NCI-H187 (cell line): Measurements from ENCODE around the gene TLR3.
"Not testable (repeated sequence)": the region's sequence is repeated elsewhere in the genome, so short reads cannot be mapped to it uniquely, and the experiment has no call there.

Experiments
- DNase-seq, 2 experiments: peaks; one replicate each; lab custom pipeline; 2025; lab: John Stamatoyannopoulos, UW

Gene TLR3

DNA sequence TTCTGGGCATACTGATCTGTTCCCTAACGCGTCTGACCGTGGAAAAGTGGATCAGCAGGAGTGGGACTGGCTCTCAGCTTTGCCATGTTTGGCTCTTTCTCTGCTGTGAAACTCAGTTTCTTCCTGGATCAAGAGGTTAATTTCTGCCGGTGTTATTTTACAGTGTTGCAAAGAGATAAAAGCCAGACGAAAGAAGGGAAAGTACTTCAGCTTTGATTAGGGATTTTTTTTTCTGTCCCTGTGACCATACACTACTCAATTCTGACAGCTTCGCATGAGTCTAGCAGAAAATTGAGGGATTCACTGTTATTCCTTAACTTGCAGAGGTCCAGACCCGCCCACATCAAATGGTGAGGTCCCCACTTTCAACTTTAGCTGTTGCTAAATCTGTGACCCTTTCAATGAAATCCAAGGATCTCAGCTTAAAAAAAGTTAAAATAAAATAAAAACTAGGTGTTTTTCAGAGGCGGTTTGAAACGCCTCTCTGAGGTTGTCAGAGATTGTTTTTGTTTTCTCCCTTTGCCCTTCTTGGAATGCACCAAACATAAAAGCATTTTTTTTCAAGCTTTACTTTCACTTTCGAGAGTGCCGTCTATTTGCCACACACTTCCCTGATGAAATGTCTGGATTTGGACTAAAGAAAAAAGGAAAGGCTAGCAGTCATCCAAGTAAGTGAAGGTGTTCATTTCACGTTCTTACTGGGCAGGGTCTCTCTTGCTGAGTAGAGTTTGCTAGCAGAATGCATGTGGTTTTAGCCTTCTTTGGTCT lies at the start of gene TLR3:
TLR3 (plus strand) TSS at position 576 of the 768 bp plus-strand sequence. CDS start 7,464 bp downstream, outside the sequence.
- DNase-seq: no peak

- DNase-seq: no peak
These were observed 49.7 kb upstream of the TLR3 start for GRCh38 chr4:186019269-186019668.

GRCh38 chr4:186020106-186020792 lies 48.7 kb upstream of the TLR3 start:
- no peak for DNase-seq

DNA sequence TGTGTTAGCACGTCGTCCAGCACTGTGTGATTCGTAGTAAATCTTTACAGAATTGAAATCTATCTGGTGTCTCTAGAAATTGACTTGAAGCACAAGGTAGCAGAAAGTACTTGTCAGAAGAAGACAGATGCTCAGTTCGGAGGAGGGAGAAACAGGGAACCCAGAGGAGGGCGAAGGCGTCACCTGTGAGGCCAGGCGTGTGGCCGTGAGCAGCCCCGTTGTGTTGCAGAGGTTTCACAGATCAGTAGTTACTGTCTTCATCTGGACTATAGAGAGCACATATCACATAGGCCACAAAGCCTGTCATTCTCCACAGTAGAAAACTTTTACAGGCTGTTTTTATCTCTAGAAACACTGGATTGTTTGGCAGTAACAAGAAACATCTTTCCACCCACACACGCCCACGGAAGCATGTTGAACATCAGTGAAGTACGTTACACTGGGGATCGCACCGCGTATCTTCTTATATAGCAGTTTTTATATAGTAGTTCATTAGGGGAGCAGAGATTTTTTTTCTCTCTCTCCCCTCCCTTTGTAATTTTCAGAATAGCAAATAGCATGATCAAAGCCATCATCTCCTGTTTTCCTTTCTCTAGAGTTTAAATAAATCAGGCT lies 48.1 kb upstream of the TLR3 start:
- DNase-seq: no peak

DNA sequence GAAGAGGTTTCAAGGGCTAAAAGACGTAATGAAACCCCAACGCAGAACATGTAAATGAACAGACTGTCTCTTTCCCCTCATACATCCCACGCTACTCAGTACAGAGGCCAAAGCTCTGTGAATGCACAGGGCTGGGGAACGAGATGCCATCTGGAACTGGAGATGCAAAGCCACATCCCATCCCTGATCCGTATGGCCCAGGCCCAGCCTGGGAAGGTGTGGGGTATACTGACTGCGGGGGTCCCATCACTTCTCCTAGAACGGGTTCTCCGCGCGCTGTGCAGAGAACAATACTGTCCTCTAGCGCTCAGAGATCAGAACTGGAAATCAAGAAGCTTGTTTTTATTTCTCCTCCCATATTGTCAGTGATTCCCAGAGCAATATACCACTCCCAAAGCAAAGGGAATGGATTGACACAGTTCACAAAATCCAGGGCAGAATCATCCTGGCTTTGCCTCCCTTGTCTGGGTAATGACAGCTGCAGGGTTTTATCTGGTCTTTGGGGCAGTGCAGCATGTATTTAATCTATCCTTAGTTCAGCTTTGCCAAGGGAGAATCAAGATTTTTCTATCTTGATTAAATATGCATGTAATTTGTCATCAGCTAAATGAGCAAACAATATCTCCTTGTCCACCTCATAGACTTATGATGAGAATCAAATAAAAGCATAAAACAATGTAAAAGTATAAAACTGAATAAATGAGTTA lies 47.3 kb upstream of the TLR3 start:
- DNase-seq: no peak

DNA sequence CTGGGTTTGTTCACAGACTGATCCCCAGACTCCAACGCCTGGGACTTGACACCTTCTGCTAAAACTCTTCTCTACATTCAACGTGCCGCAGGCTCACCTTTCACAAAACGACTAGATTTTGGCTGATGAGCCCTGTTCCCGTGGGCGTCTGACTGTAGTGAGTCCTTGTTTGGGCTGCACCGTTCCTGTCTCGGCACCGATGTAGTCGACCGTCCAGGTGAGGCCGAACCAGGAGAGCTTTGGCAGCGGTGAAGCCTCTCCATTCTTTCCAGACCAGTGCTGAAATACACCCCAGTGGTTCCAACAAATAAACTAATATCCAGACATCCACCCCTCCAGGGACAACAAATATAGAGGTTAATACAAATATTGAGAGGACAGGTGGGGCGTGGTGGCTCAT lies 45.0 kb upstream of the TLR3 start:
- no peak for DNase-seq

DNA sequence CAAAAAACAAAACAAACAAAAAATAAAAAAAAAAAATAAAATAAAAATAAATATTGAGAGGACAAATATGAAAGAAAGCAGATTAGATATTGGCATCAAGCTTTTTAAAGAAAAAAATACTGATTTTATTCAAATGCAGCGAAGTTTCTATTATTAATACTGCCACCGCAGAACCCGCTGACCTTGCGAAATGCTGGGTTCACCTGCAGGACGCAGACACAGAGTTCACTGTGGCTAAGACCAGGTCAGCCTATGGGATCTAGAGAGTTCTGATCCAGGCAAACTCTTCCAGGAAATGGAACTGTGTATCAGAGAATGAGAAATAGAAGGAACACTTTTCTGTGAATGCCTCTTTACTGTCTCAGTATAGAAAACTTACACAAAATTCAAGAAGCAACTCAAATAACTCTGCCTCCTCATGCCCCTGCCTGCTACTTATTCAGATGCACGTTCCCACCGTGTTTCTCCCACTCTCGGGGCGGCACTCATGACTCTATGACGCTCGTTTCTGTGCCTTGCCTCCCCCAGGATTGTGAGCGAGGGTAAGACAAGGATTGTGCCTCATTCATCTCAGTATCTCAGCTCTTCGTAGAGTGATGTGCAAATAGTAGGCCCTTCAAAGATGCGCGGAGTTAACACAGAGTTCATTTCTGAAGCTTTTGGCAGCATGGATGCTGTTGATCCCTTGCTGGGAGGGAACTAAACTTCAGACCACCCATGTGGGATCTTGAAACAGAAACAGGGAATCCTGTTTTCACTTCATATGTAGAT lies 44.1 kb upstream of the TLR3 start:
- DNase-seq: no peak

DNA sequence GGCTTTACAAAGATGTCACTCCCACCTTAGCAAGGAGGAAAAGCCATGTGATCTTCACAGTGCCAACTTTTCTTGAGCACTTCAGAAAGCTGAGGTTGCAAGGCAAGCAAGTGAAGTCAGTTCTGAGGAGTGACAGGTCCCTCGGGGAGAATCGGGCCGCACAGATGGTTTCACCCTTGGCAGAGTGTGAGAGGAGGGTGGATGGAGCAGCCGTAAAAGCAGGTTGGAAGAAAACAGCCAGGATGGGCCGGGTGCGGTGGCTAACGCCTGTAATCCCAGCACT lies 43.6 kb upstream of the TLR3 start:
- no peak for DNase-seq

GRCh38 chr4:186027405-186027804 lies 41.6 kb upstream of the TLR3 start:
- no peak for DNase-seq

DNA sequence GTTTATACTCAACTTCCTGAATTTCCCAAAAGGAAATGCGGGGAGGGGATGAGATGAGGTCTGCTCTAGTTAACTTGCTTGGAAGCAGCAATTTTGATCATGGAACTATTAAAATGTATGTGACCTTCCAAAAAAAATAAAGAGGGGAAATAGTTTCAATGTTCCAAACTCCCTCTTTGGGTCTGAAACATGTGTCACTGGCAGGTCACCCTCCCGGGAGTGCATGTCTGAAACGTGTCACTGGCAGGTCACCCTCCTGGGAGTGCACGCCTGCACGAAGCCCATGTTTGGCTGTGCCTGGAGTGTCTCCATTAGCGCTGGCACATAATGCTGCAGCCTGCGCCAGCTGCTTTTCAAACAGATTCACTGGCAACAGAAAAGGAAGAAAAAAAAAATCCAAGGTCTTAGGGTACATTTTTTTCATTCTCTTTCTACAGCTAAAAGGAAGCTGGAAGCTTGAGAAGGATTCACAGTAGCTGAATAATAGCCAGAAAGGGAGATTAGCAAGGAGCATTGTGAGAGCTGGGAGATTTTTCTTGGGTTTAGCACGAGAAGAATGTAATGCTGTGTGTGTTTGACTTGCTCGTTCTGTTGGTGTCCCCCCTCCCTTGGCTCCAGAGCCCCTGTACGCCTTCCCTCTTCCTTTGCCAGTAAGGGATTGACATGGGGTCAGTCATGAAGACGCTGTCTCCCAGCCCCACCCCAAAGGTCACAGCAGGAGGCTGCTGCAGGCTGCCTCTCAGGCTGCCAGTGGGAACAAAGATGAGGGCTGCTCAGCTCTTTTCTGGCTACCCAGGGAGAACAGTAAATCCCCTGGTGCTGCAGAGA lies 39.2 kb upstream of the TLR3 start:
- peak; percentile 4 to 55 for DNase-seq

- no peak for DNase-seq
These were observed 38.6 kb upstream of the TLR3 start for GRCh38 chr4:186030399-186030775.

GRCh38 chr4:186030795-186031194 lies 38.2 kb upstream of the TLR3 start:
- DNase-seq: no peak

DNA sequence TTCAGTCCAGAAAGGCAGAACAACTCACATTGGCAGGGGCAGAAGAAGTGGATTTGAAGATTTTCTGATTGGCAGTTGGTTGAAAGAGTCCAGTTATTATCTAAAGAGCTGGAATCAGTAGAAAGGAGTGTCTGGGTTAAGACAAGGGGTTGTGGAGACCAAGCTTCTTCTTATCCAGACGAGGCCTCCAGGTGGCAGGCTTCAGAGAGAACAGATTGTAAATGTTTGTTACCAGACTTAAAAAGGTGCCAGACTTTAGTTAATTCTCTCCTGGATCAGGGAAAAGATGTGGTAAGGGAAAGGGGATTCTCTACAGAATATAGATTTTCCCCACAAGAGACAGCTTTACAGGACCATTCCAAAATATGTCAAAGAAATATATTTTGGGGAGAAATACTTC lies 36.7 kb upstream of the TLR3 start:
- no peak for DNase-seq

DNA sequence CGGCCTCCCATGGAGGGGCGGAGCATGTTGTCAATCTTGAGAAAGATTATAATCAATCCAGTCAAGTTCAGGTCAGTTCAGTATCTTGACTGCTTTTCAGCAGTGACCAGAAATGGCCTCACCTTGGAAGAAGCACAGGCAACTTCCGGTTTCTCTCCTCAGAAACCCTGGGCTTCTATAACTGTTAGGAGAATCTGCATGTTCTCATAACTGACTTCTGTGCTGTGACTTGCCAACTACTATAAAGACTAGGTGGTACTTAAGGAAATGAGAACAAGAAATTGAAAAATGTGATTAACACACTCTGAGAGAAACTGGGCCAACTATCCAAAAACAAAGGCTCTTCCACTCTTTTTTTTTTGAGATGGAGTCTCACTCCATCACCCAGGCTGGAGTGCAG lies 35.9 kb upstream of the TLR3 start:
- no peak for DNase-seq

- DNase-seq: not testable (repeated sequence)
These were observed 34.3 kb upstream of the TLR3 start for GRCh38 chr4:186034613-186035012.

GRCh38 chr4:186036976-186037581 lies 31.9 kb upstream of the TLR3 start:
- DNase-seq: no peak

- DNase-seq: peak in 1 of 2 experiments; percentile 10
These were observed 31.0 kb upstream of the TLR3 start for GRCh38 chr4:186037692-186038658.

- peak in 1 of 2 experiments; percentile 18 for DNase-seq
These were observed 29.3 kb upstream of the TLR3 start for GRCh38 chr4:186039697-186040096.

- no peak for DNase-seq
These were observed 28.6 kb upstream of the TLR3 start for GRCh38 chr4:186040316-186040715.
